ENCODE data around the gene ALKBH5.

ALKBH5 gene

GRCh38 chr17:18241229-18241871, 57.7 kb downstream of the ALKBH5 start:
- no peak for DNase-seq (ENCODE audit: low read depth, low spot score)

DNA sequence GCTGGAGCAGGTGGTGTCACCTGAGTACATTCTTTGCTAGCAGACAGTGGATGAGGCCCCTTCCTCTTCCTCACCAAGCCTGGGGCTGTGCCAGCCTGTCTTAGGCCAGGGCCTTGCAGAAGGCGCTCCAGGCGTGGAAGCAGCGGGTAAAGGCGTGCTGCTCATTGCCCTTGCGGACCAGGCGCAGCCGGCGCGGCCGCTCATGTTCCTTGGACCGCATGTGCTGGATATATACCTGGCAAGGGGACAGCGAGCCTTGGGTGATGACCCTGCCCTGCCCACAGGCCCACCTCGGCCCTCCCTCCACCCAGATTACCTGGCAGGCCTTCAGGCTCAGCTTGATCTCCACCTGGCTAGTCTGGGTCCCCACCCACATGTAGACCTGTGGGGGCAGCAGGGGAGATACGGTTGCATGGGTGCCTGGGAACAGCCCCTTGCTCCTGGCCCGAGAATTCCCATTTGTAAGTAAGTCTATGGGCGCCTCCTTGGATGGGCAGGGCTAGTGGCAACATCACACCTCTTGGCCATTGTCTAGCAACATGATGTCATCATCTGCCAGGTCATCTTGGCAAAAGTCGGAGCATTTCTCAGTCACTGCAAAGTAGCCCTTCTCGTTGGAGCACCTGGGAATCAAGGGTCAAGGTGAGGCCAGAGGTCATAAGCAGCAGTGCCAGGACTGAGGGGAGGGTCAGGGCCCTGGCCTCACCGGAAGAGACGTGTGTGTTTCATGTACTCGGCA, 61.6 kb downstream of the ALKBH5 start:
- DNase-seq (ENCODE audit: low read depth, low spot score), result no peak

GRCh38 chr17:18246109-18246725, 62.6 kb downstream of the ALKBH5 start:
- no peak for DNase-seq (ENCODE audit: low read depth, low spot score)

DNA sequence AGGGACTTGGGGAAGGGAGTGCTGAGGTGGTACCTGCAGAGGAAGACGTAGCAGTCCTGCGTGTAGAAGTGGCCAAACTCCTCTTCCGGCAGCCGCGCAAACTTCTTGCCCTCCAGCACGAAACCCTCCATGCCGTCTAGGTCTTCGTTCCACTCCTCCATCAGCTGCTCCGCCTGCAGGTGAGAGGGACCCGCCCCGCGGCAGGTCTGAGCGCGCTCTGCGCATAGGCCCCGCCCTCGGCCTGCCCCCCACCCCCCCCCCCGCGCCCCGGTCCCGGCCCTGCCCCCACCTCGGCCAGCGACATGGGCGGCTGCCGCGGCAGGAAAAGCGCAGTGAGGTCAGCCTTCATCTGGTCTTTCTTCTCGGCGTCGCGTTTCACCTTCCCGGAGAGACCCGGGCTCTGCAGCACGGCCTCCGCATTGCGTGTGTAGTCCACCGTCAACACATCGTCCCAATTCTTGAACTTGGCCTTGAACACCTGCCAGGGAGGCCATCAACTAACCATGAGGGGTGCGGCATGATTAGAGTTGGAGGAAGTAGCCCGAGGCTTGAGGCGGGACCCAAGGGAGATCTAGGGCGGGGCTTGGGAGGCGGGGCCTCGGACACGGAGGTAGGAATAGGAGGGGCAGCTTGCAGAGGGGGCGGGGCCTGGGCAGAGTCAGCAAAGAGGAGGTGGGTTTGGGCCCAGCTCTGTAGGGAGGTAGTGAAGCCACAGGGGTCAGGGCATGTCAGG, 63.4 kb downstream of the ALKBH5 start:
- no peak for DNase-seq (ENCODE audit: low read depth, low spot score)

GRCh38 chr17:18247613-18248001, 64.0 kb downstream of the ALKBH5 start:
- no peak for DNase-seq (ENCODE audit: low read depth, low spot score)

DNA sequence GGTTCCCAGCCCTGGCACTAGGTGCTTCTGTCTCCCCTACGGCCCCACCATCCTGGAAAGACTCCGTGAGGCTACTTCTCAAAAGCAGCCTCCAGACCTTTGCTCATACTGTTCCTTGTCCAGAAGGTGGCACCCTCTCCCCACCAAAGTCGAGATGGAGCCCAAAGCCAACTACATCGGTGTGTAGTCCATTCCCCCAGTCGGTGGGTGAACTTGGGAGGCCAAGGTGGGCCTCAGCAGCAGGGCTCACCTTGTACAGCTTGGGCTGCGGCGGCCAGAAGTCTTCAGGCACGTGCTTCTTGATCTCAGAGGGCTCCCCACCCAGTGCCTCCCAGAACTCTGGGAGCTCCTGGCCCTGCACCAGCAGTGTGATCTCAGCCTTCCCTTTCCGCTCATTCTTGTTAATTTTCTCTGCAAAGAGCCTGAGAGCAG, 64.7 kb downstream of the ALKBH5 start:
- DNase-seq (ENCODE audit: low read depth, low spot score), result no peak

DNA sequence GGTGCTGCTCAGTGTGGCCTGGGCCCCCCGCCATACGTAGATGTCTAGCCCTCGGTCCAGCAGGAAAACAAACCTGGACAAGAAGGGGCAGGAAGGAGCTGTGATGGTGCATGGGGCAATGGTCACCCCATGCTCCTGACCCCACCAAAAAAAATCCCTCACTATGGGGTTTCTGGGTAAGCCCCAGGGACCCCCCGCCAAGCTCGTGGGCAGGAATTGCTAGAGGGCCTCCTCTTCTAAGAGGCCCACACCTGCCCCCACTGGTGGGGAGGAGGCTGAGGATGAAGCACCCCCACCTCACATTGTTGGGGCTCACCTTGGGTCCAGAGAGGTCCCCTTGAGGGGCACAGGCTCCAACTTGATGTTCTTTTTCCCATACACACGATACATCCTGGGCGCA, 65.2 kb downstream of the ALKBH5 start:
- no peak for DNase-seq (ENCODE audit: low read depth, low spot score)

- no peak for DNase-seq (ENCODE audit: low read depth, low spot score)
These were observed 66.6 kb downstream of the ALKBH5 start for GRCh38 chr17:18250259-18250658.

- DNase-seq (ENCODE audit: low read depth, low spot score), result no peak
These were observed 67.1 kb downstream of the ALKBH5 start for GRCh38 chr17:18250708-18251107.

DNA sequence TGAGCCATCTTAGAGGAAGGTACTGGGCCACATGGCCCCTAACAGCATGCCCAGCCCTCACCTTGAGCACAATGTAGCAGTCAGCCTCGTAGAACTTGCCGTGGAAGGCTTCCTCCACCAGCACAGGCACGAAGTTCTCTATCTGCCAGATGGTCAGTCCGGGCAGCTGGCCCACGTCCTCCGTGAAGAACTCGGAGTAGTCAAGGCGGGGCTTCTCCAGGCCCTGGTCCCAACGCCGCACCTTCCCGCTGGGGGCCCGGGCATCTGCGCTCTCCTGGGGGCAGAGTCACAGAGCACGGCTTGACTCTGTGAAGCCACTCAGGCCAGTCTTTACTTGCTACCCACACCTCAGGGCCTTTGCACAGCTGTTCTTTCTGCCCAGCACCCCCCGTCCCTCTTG, 67.6 kb downstream of the ALKBH5 start:
- DNase-seq (ENCODE audit: low read depth, low spot score), result no peak

DNA sequence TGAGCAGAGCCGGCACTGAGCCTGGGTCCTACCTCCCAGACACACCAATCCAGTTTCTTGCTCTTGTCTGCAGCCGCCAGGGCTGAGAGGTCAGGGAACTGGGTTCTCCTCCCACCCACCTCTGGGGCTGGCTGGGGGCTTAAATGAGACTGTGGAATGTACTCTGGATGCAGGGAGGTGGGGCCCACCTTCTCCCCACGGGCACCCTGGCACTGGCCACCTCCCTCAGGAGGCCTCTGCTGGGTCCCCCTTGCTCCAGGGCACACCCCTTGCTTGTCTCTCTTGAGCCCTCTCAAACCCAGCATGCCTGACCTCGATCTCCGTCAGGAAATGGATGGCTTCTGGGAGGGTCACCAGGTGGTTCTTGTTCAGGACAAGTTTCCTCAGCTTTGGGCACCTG, 68.5 kb downstream of the ALKBH5 start:
- no peak for DNase-seq (ENCODE audit: low read depth, low spot score)

DNA sequence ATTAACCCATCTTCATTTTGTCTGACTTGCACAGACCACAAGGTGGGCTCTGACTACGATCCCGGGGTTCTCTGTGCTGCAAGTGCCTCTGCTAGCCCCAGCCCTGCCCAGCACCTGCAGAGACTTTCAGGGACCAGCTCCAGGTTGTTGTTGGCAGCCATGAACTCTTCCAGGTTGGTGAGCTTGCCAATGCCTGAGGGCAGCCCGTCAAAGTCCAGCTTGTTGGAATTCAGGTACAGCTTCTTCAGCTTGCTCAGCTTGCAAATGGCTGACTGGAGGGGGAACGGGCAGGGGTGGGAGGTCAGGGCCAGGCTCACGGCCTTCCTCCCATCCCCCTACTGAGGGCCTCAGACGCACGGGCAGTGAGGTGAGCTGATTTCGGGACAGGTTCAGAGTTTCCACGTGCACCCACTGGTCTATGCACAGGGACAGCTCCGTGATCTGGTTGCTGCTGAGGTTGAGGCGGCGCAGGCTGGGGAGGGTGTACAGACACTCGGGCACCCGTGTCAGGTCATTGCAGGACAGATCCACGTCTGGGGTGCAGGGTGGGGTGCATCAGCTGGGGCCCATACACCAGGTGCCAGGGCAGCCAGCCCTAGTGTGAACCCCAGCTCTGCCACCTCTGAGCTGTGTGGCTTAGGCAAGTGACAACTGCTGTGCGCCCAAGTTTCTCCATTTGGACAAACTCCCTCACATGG, 69.7 kb downstream of the ALKBH5 start:
- DNase-seq (ENCODE audit: low read depth, low spot score), result no peak

DNA sequence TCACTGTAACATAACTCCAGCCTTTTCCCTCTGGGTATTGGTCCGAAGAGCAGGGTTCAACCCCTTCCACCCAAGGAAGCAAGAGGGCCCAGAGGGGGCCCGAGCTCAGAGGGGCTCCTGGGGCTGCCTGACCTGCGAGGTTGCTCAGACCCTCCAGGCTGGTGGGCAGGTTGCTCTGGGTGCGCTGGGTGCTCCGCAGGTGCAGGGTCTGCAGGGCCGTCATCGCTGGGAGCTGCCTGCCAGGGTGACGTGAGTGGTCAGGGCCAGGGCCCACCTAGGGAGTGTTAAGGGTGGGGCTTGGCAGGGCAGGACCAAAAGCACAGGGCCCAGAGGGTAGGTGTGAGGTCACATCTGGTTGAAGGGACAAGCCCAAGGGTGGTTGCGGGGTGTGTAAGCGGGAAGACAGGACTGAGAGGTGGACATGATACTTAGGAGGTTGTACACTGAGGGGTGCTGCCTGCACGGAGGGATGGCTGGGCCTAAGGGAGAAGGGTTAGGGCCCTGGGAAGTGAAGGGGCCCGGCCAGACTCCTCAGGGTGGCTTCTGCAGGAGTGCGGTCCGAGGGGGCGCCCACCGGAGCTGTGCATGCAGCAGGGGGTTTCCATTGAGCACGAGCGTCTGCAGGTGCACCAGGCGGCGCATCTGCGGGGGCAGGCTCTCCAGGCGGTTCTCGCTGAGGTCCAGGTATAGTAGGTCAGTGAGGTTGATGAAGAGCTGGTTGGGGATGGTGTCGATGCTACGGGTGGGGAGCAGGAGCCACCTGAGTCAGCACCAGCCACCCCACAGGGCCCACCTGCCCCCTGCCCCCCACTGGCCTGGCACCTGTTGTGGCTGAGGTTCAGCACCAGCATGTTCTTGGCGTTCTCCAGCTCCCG, 70.6 kb downstream of the ALKBH5 start:
- DNase-seq (ENCODE audit: low read depth, low spot score), result no peak

GRCh38 chr17:18254888-18255649, 71.4 kb downstream of the ALKBH5 start:
- DNase-seq (ENCODE audit: low read depth, low spot score), result no peak

- DNase-seq (ENCODE audit: low read depth, low spot score), result no peak
These were observed 72.7 kb downstream of the ALKBH5 start for GRCh38 chr17:18256351-18256750.

- no peak for DNase-seq (ENCODE audit: low read depth, low spot score)
These were observed 73.1 kb downstream of the ALKBH5 start for GRCh38 chr17:18256776-18257175.

DNA sequence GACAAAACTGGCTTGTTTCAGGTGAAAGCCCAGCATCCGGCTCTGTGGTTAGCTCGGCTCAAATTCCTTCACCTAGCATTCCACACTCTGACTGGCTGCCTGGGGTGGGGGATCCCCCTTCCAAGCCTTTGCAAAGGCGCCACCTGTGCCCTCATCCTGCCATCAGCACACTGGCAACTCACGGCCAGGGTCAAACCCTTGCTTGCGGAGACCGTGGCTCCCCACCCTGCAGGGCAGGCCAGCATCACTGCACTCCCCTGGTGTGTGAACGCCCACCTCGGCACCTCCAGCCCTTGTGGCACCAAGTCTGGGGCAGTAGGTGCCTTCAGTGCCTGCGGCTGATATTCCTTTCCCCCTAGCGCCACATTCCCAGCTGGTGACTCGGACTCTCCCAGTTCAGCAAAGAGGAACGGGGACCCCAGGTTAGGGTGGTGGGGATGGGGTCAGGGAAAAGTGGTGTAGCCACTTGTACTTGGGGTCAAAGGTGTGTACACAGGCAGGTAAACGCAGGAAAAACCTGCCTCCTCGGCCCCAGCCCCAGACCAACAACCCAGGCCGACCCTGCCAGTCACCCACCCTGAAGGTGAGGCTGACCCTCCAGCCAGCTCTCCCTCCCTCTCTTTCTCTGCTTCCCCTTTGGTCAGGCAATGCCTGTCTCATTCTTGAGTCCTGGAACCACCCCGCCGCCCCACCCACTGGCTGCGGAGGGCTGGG, 73.8 kb downstream of the ALKBH5 start:
- DNase-seq (ENCODE audit: low read depth, low spot score), result no peak

DNA sequence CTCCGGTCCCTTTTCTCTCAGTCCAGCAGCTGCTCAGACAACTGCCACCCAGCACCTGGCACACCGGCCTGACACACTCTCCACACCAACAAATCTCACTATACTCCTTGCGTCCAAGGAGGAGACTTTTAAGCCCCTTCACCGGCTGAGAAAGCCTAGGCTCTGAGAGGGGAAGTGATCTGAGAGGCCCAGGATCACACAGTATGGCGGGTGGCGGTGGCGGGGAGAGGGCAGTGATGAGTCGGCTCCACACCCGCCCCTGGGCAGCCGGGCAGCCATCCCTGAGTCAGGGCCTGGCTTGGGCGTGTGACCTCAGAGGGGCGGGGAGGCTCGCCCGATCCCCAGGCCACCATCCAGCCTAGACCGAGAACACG, 74.3 kb downstream of the ALKBH5 start:
- no peak for DNase-seq (ENCODE audit: low read depth, low spot score)

GRCh38 chr17:18258356-18259038, 74.9 kb downstream of the ALKBH5 start, which contains the start of gene FLII:
FLII (minus strand) TSS chr17:18258738; CDS start chr17:18258690, 48 bp downstream.
- no peak for DNase-seq (ENCODE audit: low read depth, low spot score)

Data from brain pericyte (primary cell).